HG02981 (cell line): ENCODE measurements around the gene BIRC6.
"Not testable (repeated sequence)": the region's sequence is repeated elsewhere in the genome, so short reads cannot be mapped to it uniquely, and the experiment has no call there.

Experiments
- ATAC-seq: cut with Tn5 transposase; IDR thresholded peaks from one replicate; pipeline ENCODE4 v1.9.1; 2021; ENCODE audit warnings: mild to moderate bottlenecking, moderate library complexity; ENCODE audit not compliant: unreplicated experiment

BIRC6 gene

DNA sequence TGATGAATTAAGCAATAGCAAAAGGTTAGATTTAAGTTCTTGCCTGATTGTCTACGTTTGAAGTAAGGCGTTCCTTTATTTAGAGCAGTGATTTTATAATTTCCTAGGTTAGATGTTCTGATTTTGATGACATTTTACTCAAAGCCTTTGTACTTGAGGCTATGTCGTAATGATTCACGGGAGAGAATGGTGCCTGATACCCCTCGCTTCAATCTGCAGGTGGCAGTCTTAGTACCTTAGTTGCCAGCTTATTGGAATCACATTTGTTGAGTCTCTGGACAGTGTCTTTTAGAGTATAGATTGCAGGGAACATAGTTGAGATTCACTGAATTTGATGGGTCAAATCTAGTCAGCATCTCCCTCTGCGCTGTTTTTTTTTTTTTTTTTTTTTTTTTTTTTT lies 89.5 kb downstream of the BIRC6 start:
- no peak for ATAC-seq

DNA sequence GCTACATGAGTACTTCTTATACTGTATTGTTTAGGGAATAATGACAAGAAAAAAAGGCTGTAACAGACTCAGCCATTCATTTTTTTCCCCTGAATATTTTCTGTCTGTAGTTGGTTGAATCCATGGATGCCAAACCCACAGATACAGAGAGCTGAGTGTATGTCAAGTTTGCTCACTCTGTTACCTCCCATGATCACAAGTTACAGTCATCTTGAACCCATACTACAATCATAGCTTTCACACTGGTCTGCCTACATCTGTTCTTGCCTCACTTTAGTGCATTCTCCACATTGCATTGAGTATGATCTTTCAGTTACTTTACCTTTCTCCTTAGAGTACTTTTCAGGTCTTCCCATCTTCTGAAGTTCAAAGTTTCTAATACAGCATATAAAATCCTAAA lies 94.0 kb downstream of the BIRC6 start:
- no peak for ATAC-seq

- no peak for ATAC-seq
Measured at GRCh38 chr2:32452338-32453064, 95.7 kb downstream of the BIRC6 start.

DNA sequence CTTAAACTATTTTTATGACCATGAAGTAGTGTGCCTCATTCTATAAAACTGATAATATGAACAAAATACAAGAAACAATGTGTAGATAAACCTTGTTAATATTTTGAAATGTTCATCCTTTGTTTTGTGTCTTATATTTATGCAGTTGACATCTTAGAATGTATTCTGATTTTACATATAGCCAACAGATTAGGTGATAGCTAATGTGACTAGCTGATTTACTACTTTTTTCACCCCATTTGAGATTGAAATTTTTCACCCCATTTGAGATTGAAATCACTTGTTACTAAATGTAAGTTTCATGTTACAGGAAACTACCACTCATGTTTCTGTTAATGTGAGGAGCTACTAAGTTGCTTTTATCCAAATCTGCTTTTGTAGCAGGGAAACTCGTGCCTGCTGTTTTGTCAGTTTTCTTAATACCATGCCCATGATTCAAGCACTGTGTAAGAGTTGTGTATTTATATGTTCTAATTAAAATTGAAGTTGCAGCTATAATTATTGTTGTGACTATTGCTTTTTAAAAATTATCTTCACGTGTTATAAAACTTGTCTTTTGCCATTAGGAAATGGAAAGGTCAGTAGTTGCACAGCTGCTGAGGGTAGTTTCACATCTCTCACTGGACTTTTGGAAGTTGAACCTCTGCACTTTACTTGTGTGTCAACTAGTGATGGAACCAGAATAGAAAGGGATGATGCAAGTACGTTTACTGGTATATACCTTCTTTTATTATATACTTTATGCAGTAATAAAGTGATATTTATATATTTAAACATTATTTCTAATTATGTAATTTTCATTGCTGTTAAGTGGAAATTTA lies 96.6 kb downstream of the BIRC6 start:
- ATAC-seq = no peak

GRCh38 chr2:32455816-32456215 lies 99.0 kb downstream of the BIRC6 start:
- ATAC-seq = no peak

DNA sequence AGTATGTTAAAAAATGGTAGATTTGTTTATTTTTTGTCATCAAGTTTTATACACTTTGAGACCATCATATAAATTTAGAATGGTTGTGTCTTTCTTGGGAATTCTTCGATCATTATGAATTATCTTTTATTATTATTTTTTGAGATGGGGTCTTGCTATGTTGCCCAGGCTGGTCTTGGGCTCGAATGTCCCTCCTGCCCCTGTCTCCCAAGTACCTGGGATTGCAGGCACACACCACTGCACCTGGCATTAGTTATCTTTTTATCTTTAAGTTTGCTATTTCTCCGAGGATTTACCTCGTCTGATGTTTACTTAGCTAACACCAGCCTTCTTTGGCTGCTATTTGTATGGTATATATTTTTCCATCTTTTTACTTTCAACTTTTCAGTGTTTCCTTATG lies 100.0 kb downstream of the BIRC6 start:
- no peak for ATAC-seq

DNA sequence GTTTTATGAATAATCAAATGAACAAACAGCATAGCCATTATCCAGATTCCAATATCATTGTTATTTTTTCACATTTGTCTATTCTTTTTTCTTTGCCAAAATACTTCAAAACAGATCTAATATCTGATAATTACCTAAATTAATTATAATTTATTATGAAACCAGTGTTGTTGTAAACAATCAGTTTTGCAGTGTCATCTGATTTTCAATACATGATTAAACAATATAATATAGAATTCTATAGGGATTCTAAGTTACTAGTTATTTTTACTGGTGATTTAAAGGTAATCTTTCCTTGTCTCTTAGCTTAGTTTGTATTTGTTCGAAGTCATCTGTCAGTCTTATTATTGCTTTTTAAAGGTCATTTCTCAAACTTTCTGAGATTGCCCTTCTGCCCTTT lies 101.0 kb downstream of the BIRC6 start:
- ATAC-seq = no peak

GRCh38 chr2:32460861-32461260 lies 104.0 kb downstream of the BIRC6 start:
- not testable (repeated sequence) for ATAC-seq

GRCh38 chr2:32463110-32463509 lies 106.3 kb downstream of the BIRC6 start:
- ATAC-seq = no peak

GRCh38 chr2:32464431-32464830 lies 107.6 kb downstream of the BIRC6 start:
- ATAC-seq = no peak

DNA sequence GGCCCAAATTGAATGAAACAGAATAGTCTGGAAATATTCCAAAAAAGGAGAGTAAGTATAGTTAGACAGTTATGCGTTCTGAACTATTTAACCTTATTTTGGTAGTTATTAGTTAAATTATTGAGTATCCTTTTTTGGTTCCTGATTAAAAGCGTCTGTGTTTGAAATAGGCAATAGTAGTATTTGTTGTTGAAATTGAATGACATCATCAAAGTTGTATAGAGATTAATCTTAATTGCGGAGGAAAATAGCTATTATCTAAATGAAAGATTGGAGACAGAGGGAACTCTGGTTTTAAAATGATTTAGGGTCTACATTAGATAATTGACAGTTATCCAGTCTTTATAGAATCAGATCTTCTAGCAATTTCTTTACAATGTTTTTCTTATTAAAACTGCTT lies 115.8 kb downstream of the BIRC6 start:
- no peak for ATAC-seq

DNA sequence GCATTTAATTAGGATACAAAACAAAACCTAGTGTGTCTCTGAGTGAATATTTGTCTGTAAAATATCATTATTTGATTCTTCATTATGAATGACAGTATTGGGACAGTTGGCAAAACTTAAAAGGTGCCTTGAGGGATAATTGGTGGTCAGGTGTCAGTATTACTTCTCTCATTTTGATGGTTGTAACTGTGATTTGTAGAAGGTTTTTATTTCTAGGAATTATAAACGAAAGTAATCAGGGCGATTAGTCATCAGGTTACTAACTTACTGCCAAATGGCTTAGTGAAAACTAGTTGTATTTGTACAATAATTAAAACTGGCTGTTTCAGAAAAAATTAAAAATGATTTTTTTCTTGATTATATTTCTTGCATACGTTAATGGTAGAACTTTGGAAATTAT lies 117.6 kb downstream of the BIRC6 start:
- no peak for ATAC-seq

- ATAC-seq = no peak
Measured at GRCh38 chr2:32478889-32479620, 122.2 kb downstream of the BIRC6 start.

DNA sequence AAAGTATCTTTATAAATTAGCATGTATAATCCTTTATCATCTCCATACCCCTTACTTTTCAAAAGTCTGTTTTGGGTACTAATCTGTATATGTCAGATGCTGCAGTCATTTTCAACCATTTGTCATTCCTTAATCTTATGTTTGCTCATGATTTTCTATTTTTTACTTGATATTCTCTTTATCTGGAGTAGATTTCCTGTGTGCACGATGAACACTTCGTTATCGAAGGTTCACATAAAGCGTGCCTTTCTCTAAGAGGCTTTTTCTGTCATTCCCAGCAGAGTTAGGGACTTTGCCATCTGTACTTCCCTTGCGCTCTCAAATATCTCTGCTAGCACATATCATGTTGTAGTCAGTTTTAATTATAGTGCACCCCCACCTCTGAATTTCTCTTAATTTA lies 123.2 kb downstream of the BIRC6 start:
- ATAC-seq = no peak

DNA sequence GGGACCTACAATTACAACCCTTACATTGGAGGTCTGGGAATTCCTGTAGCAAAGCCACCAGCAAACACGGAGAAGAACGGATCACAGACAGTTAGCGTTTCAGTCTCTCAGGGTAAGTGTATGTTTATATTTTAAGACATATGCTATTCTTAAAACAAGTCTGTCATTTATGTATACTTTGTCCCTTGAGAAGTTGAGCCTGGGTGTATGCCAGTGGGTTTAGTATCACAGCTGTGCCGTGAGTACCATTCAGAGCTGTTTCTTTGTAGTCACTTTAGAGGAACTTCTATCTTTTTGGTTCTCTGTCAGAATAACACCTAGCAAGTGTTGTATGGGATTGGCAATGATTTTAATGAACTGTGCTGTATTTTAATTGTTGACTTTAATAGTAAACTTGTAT lies 125.6 kb downstream of the BIRC6 start:
- no peak for ATAC-seq

- ATAC-seq = no peak
Measured at GRCh38 chr2:32484937-32485336, 128.1 kb downstream of the BIRC6 start.

DNA sequence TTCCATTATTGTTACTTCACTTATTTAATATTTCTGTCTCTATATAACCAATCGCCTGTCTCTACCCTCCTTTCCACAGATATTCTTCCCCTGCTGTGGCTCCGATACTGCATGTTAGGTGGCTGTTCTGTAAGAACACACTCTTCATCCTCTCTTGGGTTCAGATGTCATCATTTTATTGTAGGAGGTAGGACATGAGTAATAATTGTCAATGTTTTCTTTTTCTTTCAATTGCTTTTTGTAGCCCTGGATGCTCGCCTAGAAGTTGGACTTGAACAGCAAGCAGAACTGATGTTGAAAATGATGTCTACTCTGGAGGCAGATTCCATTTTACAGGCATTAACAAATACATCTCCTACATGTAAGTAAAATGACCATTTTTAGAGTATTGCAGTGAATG lies 128.6 kb downstream of the BIRC6 start:
- ATAC-seq = no peak

GRCh38 chr2:32489061-32489460 lies 132.2 kb downstream of the BIRC6 start:
- no peak for ATAC-seq

GRCh38 chr2:32491346-32491745 lies 134.5 kb downstream of the BIRC6 start:
- ATAC-seq = no peak

GRCh38 chr2:32495139-32495538 lies 138.3 kb downstream of the BIRC6 start:
- no peak for ATAC-seq

DNA sequence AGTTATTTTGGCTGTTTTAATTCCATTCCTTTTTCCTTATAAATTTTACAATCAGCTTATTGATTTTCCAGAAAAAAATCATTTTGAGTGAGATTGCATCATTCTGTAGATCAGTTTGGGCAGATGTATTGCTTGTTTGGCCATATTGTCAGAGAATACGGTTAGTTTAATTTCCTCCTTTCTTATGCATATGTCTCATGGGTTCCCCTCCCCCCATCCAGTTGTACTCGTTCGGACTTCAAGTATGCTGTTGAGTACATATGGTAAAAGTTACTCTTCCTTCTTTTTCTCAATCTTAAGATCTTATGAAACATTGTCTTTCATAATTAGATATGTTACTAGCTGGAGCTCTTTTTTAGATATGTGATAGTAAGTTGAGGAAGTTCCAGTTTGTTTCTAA lies 139.8 kb downstream of the BIRC6 start:
- no peak for ATAC-seq

DNA sequence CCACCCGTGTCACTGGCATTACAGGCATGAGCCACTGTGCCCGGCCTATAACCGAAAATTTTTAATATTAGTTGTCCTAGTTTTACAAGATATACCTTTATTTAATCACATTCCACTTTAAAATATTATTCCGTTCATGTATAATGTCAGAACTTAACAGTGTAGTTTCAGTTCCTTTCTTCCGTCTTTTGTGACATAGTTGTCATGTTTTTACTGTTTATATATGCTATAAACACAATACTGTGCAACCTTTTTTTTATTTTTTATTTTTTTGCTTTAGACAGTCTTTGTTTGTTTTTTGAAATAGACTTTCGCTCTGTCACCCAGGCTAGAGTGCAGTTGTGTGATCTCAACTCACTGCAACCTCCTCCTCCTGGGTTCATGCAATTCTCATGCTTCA lies 141.5 kb downstream of the BIRC6 start:
- no peak for ATAC-seq
